Measurements from ENCODE around the gene TTLL12.

GRCh38 chr22:43135565-43135964 lies 51.4 kb downstream of the TTLL12 start:
- no peak for TF ChIP-seq CTCF (IDR thresholded peaks at IDR 0.05; ENCODE audit: low read length)
- no peak for TF ChIP-seq EZH2 (IDR thresholded peaks at IDR 0.05; ENCODE audit: borderline replicate concordance, low read length)

Measured in OCI-LY1 (cell line).